Chondrocyte (in vitro differentiated cells): ENCODE results near the gene GRIN3A. TPM values are rescaled to one million over a fixed set of nuclear protein-coding genes. Genes with fewer than 3 reads are reported as not detected.
A peak's percentile ranks its signal among the peaks of the same experiment; 100 is the strongest.

Experiments used
- DNase-seq: peaks from one replicate; pipeline ENCODE4 v3.0.0; 2021; ENCODE audit warnings: mixed read lengths, low spot score
- H3K27ac Mint-ChIP-seq: one replicate; pipeline ENCODE4 v1.8.0; 2021; ENCODE audit warnings: mild to moderate bottlenecking, moderate library complexity, mixed read lengths; ENCODE audit not compliant: unreplicated experiment
- H3K27me3 Mint-ChIP-seq: 2 replicates; pipeline ENCODE4 v1.8.0; 2021; ENCODE audit warnings: low read depth, mixed read lengths
- H3K36me3 Mint-ChIP-seq: 2 replicates; pipeline ENCODE4 v1.8.0; 2021; ENCODE audit warnings: low read depth, mixed read lengths
- H3K4me1 Mint-ChIP-seq: 2 replicates; pipeline ENCODE4 v1.8.0; 2021; ENCODE audit warnings: low read depth, mild to moderate bottlenecking, mixed read lengths
- H3K4me3 Mint-ChIP-seq: one replicate; pipeline ENCODE4 v1.8.0; 2021; ENCODE audit warnings: mild to moderate bottlenecking, moderate library complexity, mixed read lengths; ENCODE audit not compliant: unreplicated experiment
- H3K9me3 Mint-ChIP-seq: 2 replicates; pipeline ENCODE4 v1.8.0; 2021; ENCODE audit warnings: low read depth, mixed read lengths
- CTCF ChIP-seq: fragments of 200-600 bp; sonication (generic); IDR thresholded peaks from 2 replicates; pipeline ENCODE4 v1.5.0; 2021; ENCODE audit warnings: antibody characterized with exemption, mild to moderate bottlenecking, moderate library complexity
- total RNA-seq: library from RNA; stranded (reverse); gene quantifications from 3 replicates; pipeline ENCODE4 v1.2.1, GENCODE V29; 2021

The GRIN3A gene
- total RNA-seq, 1 donor from 2014 or later = not detected

GRCh38 chr9:101618698-101619097 is 119.7 kb downstream of the GRIN3A start:
- Mint-ChIP-seq H3K4me3 (no peak overlapping the region), H3K36me3 (no peaks in the 10 kb centered on the region), H3K9me3 (no peaks in the 10 kb centered on the region), H3K27me3 (peaks cover 9% of the 10 kb centered on the region), H3K4me1 (no peaks in the 10 kb centered on the region), H3K27ac (no peak overlapping the region)
- no peak for TF ChIP-seq CTCF
- DNase-seq = no peak

GRCh38 chr9:101605547-101605946 is 132.9 kb downstream of the GRIN3A start:
- no peak for DNase-seq
- Mint-ChIP-seq H3K27ac (no peak overlapping the region), H3K27me3 (peaks cover 44% of the 10 kb centered on the region), H3K4me3 (no peak overlapping the region), H3K9me3 (no peaks in the 10 kb centered on the region), H3K36me3 (no peaks in the 10 kb centered on the region), H3K4me1 (peaks cover 3% of the 10 kb centered on the region)
- TF ChIP-seq CTCF = no peak

- no peaks in the 10 kb centered on the region for H3K9me3 Mint-ChIP-seq
- no peak overlapping the region for H3K4me3 Mint-ChIP-seq
- peaks cover 3% of the 10 kb centered on the region for H3K4me1 Mint-ChIP-seq
- H3K36me3 Mint-ChIP-seq = no peaks in the 10 kb centered on the region
- DNase-seq = no peak
- H3K27me3 Mint-ChIP-seq = peaks cover 53% of the 10 kb centered on the region
- no peak overlapping the region for H3K27ac Mint-ChIP-seq
- no peak for TF ChIP-seq CTCF
Measured at GRCh38 chr9:101604296-101604695, 134.2 kb downstream of the GRIN3A start.

- Mint-ChIP-seq H3K4me3 (no peak overlapping the region), H3K4me1 (peaks cover 3% of the 10 kb centered on the region), H3K9me3 (no peaks in the 10 kb centered on the region), H3K27me3 (peaks cover 48% of the 10 kb centered on the region), H3K27ac (no peak overlapping the region), H3K36me3 (no peaks in the 10 kb centered on the region)
- DNase-seq = no peak
- TF ChIP-seq CTCF = peak; percentile 87
Measured at GRCh38 chr9:101601904-101602765, 136.3 kb downstream of the GRIN3A start.

- DNase-seq = no peak
- Mint-ChIP-seq H3K27ac (no peak within 1 kb of the TSS), H3K4me3 (no peak within 1 kb of the TSS), H3K27me3 (peaks cover 38% of the 10 kb centered on the region), H3K9me3 (no peaks in the 10 kb centered on the region), H3K36me3 (no peaks in the 10 kb centered on the region), H3K4me1 (no peaks in the 10 kb centered on the region)
- TF ChIP-seq CTCF = no peak
Measured at GRCh38 chr9:101594796-101595195, 143.7 kb downstream of the GRIN3A start, which contains the start of gene PPP3R2. Gene PPP3R2, minus strand, starts transcription at chr9:101594969. Its CDS starts 48 bp downstream, at chr9:101594921.
